ENCODE measurements around the gene VPS35L.
A peak's percentile ranks its signal among the peaks of the same experiment; 100 is the strongest.
"Not testable (repeated sequence)": the region's sequence is repeated elsewhere in the genome, so short reads cannot be mapped to it uniquely, and the experiment has no call there.

The VPS35L gene

DNA sequence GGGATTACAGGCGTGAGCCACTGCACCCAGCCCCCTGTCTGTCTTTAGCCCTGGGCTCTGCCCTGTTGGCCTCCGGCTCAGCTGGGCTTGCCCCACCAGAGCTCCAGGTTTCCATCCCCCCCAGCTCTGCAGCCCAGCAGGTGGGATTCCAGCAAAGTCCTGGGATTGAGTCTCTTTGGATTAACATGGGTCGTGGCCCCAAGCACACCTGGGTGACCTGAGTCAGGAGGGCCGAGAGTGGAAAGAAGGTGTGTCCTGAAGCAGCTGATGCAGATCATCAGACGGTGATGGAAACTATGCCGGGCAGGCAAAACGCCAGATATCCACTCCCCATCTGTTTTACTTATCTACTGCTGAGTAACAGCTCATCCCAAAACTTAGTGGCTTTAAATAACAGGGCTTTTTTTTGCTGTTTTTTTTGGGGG, 90.1 kb downstream of the VPS35L start:
- no peak for DNase-seq

DNA sequence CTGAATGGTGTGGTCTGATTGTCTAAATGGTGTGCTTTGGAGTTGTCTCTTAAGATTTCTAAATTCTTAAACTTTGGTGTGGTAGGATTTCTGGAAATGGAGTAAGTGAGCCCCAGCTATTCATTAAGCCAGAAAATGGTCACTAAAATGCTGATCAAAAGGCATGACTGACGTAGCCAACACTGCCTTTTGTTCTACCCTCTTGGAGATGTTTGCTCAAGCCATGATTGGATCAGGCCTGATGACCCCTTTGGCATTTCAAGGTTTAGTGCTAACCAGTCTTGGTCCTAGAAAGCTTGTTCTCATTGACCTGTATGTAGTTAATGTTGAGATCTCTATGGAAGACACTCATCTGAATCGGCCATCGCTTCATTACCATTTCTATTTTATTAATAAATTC, 94.5 kb downstream of the VPS35L start:
- no peak for DNase-seq

DNA sequence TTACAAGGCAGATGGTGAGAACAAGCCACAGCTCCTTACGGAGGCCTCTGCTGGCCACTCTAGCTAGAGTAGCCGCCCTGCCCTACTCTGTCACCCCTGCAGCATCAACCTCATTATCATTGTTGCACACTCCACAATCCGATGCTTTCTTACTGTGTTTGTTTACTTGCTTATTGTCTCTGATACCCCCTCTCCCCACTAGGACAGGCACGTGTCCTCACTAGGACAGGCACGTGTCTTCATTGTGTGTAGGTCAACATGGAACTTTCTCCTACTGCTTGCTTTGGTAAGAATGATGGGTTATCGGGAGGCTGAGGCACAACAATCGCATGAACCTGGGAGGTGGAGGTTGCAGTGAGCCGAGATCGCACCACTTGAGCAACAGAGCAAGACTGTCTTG, 98.6 kb downstream of the VPS35L start:
- DNase-seq, result peak in 2 of 56 donors; percentile 16 to 18

DNA sequence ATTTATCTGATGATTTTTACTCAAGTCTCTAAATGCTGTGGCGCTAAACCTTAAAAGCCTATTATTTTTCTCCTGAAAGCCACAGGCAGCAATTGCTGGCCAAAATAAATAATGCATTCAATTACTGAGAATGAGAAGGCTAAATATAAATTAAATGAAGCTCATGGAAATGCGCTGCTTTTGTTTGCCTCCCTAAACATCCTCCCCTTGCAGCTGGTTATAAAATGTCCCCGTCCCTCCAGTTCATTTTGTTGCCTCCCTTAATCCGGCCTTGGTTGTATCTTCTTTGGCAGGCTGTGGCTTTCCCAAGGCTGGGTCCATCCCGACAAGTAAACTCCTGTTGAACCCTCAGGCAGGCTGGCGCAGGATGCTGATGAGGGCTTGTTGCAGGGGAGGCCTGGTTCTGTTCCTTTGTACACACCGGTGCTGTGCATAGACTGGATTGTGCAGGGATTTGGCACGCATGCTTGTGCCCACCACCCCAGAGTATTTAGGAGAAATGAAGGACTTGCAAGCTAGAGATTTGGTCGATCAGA, 99.8 kb downstream of the VPS35L start:
- peak in 3 of 56 donors; percentile 10 to 17 (median 15) for DNase-seq

DNA sequence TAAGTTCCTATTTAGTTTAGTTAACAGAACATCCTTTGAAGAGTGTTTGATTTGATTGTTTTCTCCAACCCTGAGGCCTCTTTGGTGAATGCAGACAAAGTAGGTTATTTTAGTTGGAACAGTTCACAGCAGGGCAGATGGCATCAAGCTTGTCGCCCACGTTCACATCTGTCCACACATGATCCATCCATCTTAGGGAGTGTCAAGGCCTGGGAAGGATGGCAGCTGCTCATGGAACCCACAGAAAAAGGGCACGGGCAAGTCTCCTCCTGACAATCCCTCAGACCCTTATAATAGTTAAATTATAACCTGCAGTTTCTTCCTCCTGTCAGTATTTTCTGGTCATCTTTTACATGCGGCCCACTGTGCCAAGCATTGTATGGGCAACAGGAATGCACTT, 102.3 kb downstream of the VPS35L start:
- no peak for DNase-seq

DNA sequence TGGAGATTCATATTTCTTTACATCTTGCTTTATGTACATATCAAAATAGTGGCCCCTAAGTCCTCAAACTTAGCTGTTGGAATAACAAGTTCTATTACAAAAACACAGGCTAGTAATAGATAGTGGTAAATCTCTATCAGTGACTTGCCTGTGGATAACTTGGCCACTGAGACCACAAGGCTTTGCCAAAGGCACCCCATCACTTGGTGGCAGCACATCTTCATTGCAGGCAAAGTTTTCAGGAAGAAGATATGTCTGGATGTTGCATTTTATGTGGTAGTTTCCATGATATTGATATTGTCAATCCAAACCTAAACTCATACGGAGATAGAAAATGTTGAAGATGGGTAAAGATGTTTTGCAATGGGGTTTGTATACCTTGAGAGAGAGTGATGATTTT, 104.1 kb downstream of the VPS35L start:
- DNase-seq, result peak in 11 of 56 donors; percentile 5 to 62 (median 17)

DNA sequence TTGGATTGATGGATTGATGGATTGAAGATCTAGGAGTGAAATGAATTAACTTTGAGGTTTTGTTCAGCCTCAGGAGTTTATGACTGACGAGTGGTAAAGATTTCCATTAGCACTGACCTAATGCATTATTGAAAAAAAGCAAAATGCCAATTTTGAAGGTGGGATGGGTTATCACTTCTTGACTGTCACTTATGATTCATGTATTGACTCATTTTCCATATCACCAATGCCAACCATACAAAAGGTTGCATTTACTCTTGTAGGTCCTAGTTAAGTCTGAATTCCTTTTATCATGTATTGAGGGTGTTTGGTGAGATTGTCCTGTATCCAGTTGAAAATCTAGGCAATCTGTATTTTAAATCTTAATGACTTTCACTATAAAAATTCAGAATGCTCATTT, 104.9 kb downstream of the VPS35L start:
- no peak for DNase-seq

DNA sequence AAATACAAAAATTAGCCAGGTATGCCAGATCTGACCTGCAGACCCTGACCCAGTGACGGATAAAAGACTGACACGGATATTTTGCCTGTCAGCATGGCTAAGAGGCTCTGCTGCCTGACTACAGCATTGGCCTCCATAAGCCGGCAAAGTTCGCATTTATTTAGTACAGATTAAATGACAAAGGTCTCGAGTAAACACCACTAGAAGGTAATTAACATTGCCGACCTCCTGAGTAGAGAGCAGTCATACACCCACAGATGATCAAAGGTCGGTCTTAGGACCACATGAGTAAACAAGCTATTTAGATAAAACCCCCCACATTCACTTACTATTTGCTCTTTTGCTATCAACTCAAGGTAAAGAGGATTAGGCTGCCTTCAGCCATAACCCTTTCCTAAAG, 106.8 kb downstream of the VPS35L start:
- no peak for DNase-seq

DNA sequence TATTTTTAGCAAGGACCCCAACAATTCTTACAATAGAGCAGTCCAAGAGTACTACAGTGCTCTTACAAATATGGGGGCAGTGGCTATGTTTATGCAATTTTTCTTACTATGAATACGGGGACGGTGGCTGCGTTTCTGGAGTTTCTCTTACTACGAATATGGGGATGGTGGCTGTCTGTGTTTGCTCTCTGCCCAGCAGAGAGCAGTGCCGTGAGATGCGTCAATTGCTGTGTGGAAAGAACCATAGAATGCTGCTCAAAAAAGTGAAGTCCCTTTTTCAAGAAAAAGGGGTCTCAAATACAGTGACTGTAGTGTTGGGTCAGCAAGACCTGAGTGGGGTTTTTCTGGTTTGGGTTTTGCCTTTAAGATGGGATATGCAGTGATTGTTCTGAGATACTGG, 108.7 kb downstream of the VPS35L start:
- DNase-seq, result peak in 1 of 56 donors; percentile 34

DNA sequence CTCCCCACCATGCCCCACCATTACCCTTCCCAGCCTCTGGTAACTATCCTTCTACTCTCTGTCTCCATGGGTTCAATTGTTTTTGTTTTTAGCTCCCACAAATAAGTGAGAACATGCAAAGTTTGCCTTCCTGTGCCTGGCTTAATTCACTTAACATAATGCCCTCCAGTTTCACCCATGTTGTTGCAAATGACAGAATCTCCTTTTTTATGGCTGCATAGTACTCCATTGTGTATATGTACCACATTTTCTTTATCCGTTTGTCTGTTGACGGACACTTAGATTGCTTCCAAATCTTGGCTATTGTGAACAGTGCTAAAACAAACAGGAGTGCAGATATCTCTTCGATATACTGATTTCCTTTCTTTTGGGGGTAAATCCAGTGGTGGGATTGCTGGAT, 109.8 kb downstream of the VPS35L start:
- DNase-seq, result not testable (repeated sequence)

DNA sequence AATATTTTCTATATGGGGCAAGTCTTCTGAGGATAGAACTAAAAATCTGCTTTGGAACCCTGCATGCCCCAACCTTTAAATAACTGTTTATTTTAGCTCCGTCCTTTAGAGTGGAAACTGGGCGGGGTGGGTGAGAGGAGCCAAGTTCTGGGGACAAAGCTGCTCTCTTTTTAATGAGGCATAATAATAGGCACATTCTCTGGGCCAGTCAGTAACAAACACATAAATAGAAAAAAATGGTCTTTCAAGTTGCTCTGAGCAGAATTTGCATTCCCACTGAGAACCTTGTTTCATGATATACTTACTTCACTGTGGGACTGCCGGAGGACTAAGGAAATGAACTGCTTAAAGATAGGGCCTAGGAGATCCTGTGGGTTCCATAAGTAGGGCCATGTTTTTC, 111.0 kb downstream of the VPS35L start:
- DNase-seq, result peak in 41 of 56 donors; percentile 9 to 79 (median 40)

DNA sequence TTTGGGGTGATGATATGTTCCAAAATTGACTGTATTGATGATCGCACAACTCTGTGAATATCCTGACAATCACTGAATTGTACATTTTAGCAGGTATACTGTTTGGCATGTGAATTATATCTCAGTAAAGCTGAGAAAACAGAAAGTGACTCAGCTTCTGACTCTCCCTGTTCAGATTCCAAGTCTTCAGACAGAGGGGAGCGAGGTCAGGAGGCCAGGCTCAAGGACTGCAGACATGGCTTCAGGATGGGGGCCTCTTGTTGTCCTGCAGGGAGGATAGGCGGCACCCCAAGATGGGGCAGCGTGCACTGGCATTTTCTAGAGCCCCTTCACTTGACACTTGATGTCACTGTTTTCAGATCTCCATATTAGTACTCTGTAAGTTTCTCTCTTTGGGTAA, 116.9 kb downstream of the VPS35L start:
- DNase-seq, result no peak

DNA sequence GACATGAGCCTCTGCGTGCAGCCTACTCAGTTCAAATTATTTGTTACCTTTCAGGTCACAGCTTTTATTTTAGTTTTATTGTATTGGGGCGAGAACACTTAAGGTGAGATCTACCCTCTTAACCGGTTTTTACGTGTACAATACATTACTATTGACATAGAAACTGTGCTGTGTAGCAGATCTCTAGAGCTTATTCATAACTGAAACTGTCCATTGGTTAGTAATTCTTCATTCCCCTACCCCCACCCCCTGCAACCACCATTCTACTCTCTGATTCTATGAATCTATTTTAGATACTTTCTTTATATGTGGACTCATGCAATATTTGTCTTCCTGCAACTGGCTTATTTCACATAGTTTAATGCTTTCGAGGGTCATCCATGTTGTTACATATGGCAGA, 119.0 kb downstream of the VPS35L start:
- no peak for DNase-seq

DNA sequence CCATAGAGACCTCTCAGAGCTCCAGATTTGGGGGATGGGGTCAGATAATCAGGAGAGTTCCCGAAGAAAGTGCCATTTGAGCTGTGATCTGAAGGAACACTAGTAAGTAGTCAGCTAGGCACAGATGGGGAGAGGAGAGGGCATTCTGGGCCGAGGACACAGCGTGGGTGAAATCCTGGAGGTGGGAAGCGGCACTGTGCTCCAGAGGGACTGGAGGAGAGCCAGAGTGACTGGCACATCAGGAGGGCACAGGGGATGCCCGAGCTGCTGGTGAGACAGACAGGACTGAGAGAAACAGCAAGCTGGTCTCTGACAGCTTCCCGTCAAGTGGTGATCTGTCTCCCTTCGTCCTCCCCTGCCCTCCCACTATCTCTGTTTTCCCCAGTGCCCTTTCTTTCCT, 121.9 kb downstream of the VPS35L start:
- DNase-seq, result peak in 3 of 56 donors; percentile 7 to 9 (median 8)

DNA sequence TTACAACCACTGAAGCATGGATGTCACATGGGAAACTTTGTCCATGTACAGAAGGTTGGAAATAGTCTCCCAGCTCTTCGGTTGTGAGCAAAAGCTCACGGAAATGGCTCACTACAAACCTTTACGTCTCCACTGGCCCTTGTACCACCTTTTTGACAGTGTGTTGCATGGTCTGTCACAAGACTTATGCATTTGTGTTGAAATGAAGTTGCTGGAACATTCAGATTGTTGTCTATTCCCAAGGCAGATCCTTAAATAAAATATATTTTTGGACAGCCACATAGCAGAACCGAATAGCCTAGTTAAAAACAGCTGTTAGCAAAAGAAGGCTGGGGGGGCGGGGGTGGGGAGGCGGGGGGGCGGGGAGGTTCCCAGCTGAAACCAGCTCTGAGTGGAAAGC, 123.3 kb downstream of the VPS35L start:
- DNase-seq, result peak in 2 of 56 donors; percentile 15 to 22

DNA sequence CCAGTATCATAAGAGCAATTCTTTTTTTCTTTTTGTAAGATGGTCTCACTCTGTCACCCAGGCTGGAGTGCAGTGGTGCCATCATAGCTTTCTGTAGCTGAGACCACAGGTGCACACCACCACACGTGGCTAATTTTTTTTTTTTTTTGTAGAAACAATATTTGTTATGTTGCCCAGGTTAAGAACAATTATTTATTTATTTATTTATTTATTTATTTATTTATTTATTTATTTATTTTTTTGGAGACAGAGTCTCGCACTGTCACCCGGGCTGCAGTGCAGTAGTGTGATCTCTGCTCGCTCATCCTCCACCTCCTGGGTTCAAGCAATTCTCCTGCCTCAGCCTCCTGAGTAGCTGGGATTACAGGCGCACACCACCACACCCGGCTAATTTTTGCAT, 123.8 kb downstream of the VPS35L start:
- not testable (repeated sequence) for DNase-seq

DNA sequence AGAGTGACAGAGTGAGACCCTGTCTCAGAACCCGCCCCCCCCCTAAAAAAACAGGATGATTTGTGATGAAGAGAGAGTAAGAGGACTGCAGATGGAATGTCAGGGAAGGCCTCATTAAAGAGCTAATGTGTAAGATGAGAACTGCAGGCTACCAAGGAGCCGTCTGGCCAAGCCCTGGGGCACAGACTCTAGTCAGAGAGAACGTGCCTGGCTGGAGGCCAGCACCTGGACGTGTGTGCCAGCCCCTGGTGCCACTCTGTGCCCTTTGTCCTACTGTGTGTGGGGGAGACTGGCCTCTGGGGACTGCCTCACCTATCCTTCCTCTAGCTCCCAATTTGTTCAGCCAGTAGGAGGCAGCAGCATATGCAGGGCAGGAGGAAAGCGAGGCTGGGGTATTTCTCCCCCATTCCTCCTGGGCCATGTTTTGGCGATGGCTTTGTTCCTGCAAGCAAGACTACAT, 125.4 kb downstream of the VPS35L start:
- peak in 3 of 56 donors; percentile 8 to 31 (median 11) for DNase-seq

DNA sequence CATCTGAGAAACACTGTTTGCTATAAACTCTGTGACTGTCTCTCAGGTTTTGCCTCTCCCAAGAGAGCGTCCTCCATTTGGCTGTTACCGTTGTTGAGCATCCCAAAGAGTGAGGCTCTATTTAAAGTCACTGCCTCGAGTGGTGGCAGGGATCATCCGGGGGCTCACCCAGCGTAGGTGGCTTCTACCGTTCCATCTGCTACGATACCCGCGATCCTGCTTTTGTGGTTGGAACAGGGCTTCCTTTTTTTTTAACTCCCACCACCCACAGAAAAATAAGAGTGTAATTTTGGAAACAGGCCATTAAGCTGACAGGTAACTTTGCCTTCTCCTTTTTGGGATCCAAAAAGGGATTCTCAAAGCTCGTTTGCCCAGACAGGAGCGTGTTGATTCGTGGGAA, 126.1 kb downstream of the VPS35L start:
- peak in 1 of 56 donors; percentile 16 for DNase-seq

DNA sequence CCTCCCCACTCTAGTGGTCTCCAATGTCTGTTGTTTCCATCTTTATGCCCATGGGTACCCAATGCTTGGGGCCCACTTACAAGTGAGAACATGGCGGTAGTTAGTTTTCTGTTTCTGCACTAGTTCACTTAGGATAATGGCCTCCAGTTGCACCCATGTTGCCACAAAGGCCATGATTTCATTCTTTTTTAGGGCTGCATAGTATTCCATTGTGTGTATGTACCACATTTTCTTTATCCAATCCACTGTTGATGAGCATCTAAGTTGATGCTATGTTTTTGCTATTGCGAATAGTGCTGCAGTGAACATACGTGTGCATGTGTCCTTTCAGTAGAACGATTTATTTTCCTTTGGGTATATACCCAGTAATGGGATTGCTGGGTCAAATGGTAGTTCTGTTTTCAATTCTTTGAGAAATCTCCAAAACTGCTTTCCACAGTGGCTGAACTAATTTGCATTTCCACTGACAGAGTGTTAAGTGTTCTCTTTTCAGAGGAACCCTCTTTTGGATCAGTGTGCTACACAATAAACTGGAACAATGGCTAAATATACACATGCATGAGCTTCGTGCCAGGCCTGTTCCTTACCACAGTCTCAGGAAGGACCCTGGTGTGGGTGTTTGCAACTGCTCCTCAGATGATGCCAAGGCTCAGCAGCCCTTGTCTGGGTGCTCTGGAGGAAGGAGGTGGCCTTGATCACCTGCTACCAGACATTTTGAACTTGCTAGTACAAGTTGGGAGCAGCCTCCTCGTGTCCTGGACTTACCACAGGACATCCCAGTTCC, 128.1 kb downstream of the VPS35L start:
- peak in 1 of 56 donors; percentile 8 for DNase-seq

DNA sequence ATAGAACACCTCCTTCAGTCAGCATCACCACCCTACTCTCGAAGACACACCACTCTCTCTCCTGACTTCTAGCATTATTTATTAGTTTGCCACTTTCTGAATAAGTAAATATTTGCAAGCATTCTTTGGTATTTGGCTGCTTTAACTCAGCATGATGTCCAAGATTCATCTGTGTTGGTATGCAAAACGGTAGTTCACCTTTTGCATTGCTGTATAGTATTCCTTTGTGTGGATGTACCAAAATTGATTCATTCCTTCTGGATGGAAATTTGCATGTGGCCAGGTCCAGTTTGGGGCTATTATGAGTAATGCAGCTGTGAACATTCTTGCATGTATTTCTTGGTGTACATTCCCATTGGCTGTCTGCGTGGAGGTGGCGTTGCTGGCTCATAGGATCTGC, 129.7 kb downstream of the VPS35L start:
- no peak for DNase-seq

DNA sequence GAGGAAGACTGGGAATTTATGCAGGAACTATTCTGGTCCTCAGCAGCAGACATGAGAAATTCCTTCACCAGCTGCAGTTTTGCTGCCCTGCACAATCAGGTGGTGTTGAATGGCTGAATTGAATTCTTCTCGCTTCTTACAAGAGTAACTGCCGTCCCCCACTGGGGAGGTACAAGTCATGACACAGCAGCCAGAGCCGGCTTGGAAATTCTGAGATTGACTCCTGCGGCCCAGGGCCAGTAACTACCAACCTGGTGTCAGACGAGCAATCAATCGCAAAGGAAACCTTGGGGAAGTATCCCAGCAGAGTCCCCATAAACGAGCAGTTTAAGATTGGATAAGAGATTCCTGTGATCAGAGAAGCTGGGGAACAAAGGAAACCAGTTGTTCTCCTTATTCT, 131.8 kb downstream of the VPS35L start:
- DNase-seq, result no peak

DNA sequence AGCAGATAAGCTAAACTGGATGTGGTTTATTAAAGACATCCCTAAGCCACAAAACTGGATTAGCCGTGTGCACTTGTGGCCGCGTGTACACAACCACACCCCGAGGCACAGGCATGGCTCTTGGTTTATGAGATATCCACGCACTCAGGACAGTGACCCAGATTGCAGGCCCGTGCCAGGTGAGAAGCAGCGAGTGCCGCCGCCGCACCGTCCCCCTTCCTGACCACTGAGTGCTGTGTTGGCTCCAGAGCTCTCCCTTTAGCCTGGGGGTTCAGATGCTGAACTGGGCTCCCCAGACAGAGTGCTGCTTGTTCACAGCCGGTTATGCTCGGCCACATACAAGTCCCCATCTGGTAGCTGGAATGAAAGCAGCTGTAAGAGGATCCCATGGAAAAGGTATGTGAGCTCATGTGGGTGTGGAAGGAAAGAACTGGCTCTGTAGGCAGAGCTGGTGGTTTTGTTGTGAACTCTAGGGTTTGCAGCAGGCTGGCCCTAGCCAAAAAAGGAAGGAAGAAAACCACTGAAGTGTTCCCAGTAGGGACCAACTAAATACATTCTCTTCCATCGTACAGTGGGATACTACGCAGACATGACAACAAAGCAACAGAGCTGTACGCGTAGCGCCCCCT, 133.0 kb downstream of the VPS35L start:
- no peak for DNase-seq

DNA sequence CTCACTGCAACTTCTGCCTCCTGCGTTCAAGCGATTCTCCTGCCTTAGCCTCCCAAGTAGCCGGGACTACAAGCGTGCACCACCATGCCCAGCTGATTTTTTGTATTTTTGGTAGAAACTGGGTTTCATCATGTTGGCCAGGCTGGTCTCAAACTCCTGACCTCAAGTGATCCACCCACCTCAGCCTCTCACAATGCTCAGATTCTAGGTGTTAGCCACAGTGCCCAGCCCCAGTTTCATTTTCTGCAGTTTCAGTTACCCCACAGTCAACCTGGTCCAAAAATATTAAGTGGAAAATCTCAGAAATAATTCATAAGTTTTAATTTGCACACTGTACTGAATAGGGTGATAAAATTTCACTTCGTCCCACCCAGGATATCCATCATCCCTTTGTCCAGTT, 133.8 kb downstream of the VPS35L start:
- DNase-seq, result no peak
